H1 (cell line): Measurements from ENCODE around the gene POLR3A. TPM values are rescaled to one million over a fixed set of nuclear protein-coding genes. Genes with fewer than 3 reads are reported as not detected.

Experiments
- CTCF ChIA-PET: fragments of 300-600 bp; sonication (Branson Sonifier 250); formaldehyde crosslinking; loops from one replicate; lab custom pipeline; 2021; ENCODE audit not compliant: partially characterized antibody; lab: Charles Lee
- POLR2A ChIA-PET: fragments of 300-600 bp; sonication (Branson Sonifier 250); formaldehyde crosslinking; loops from one replicate; lab custom pipeline; 2021; ENCODE audit warnings: inconsistent platforms; ENCODE audit not compliant: partially characterized antibody; lab: Charles Lee
- DNase-seq, 2 experiments: peaks; one replicate each; pipeline versions ENCODE4 v3.0.0 to v3.0.0-alpha.2; 2010 to 2022; ENCODE audit warnings: low spot score in 2 of 2, low read depth in 1 of 2, mixed read lengths in 1 of 2
- FAIRE-seq: peaks from 2 replicates; lab custom pipeline; 2011; peaks lifted over from hg19 to GRCh38; lab: Jason Lieb, UNC
- H2AFZ ChIP-seq: 2 replicates; pipeline ENCODE4 v1.8.1; 2012; ENCODE audit warnings: low read length, inconsistent platforms
- H2AK5ac ChIP-seq: 2 replicates; pipeline ENCODE4 v1.6.1; 2013; ENCODE audit warnings: low read depth, low read length
- H2BK120ac ChIP-seq: replicated peaks from 2 replicates; pipeline ENCODE3; 2013; ENCODE audit warnings: low read depth, low read length, inconsistent platforms
- H2BK12ac ChIP-seq: 2 replicates; pipeline ENCODE4 v1.6.1; 2013; ENCODE audit warnings: low read depth, low read length
- H2BK15ac ChIP-seq: 2 replicates; pipeline ENCODE4 v1.6.1; 2013; ENCODE audit warnings: low read length
- H2BK20ac ChIP-seq: 2 replicates; pipeline ENCODE4 v1.6.1; 2013; ENCODE audit warnings: low read length
- H2BK5ac ChIP-seq: 2 replicates; pipeline ENCODE4 v1.6.1; 2013; ENCODE audit warnings: low read depth, low read length
- H3K14ac ChIP-seq: 2 replicates; pipeline ENCODE4 v1.6.1; 2013; ENCODE audit warnings: inconsistent platforms; ENCODE audit not compliant: insufficient read length
- H3K18ac ChIP-seq: 2 replicates; pipeline ENCODE4 v1.6.1; 2013; ENCODE audit warnings: low read length; ENCODE audit errors: extremely low read depth
- H3K23ac ChIP-seq: 2 replicates; pipeline ENCODE4 v1.6.1; 2013; ENCODE audit warnings: inconsistent platforms; ENCODE audit not compliant: insufficient read length
- H3K23me2 ChIP-seq: 2 replicates; pipeline ENCODE4 v1.6.1; 2013; ENCODE audit warnings: low read depth, low read length
- H3K27ac ChIP-seq: 2 replicates; pipeline ENCODE4 v1.6.1; 2011; ENCODE audit warnings: low read depth, low read length, inconsistent platforms
- H3K27me3 ChIP-seq, 4 experiments: replicated peaks in 1 of 4; 1 replicate in 1 of 4; 2 replicates in 3 of 4; pipeline versions ENCODE4 v1.6.1 to v1.8.1; 2011 to 2013; ENCODE audit warnings: low read length in 3 of 4, mild to moderate bottlenecking in 3 of 4, inconsistent platforms in 2 of 4, mixed read lengths in 2 of 4, moderate library complexity in 1 of 4; ENCODE audit not compliant: control insufficient read depth in 3 of 4, insufficient read depth in 3 of 4; ENCODE audit errors: extremely low read depth in 1 of 4
- H3K36me3 ChIP-seq, 4 experiments: 2 replicates each; pipeline versions ENCODE4 v1.6.1 to v1.8.1; 2011 to 2013; ENCODE audit warnings: mild to moderate bottlenecking in 4 of 4, low read length in 3 of 4, moderate library complexity in 2 of 4, control low read depth in 1 of 4, inconsistent platforms in 1 of 4; ENCODE audit not compliant: insufficient read depth in 4 of 4, control insufficient read depth in 2 of 4
- H3K4ac ChIP-seq: replicated peaks from 2 replicates; pipeline ENCODE3; 2013; ENCODE audit warnings: low read length, low read depth, mixed read lengths, inconsistent platforms; ENCODE audit not compliant: insufficient read length
- H3K4me1 ChIP-seq, 4 experiments: replicated peaks in 1 of 4; 1 replicate in 1 of 4; 2 replicates in 3 of 4; pipeline versions ENCODE4 v1.6.1 to v1.8.1; 2011 to 2013; ENCODE audit warnings: low read length in 3 of 4, inconsistent platforms in 2 of 4, mixed read lengths in 1 of 4; ENCODE audit not compliant: insufficient read depth in 4 of 4, control insufficient read depth in 3 of 4
- H3K4me2 ChIP-seq, 2 experiments: 2 replicates each; pipeline versions ENCODE4 v1.6.1 to v1.8.1; 2011 to 2013; ENCODE audit warnings: low read depth in 2 of 2, low read length in 2 of 2, control low read depth in 1 of 2, inconsistent platforms in 1 of 2, mild to moderate bottlenecking in 1 of 2; ENCODE audit not compliant: insufficient read depth in 1 of 2
- H3K4me3 ChIP-seq, 4 experiments: fragments of 200-600, 300-600 bp in 1 of 4; sonication (generic), shearing (Covaris generic), sonication (Bioruptor Twin) in 1 of 4; 2 replicates each; pipeline versions ENCODE4 v1.5.1 to v1.8.1; 2011 to 2016; ENCODE audit warnings: low read length in 4 of 4, low read depth in 3 of 4, control low read depth in 2 of 4, inconsistent platforms in 2 of 4, mild to moderate bottlenecking in 2 of 4, mixed read lengths in 1 of 4, moderate library complexity in 1 of 4; ENCODE audit not compliant: insufficient read depth in 2 of 4; ENCODE audit errors: extremely low read depth in 1 of 4
- H3K56ac ChIP-seq: replicated peaks from 2 replicates; pipeline ENCODE3; 2013; ENCODE audit warnings: low read depth, mild to moderate bottlenecking, mixed read lengths, low read length, inconsistent platforms; ENCODE audit not compliant: insufficient read length
- H3K79me1 ChIP-seq: 2 replicates; pipeline ENCODE4 v1.6.1; 2013; ENCODE audit warnings: low read depth, low read length, control low read depth
- H3K79me2 ChIP-seq, 2 experiments: 2 replicates each; pipeline versions ENCODE4 v1.6.1 to v1.8.1; 2012 to 2013; ENCODE audit warnings: low read length in 2 of 2, mild to moderate bottlenecking in 2 of 2, inconsistent platforms in 1 of 2; ENCODE audit not compliant: insufficient read depth in 2 of 2, control insufficient read depth in 1 of 2
- H3K9ac ChIP-seq, 4 experiments: replicated peaks in 1 of 4; 1 replicate in 1 of 4; 2 replicates in 3 of 4; pipeline versions ENCODE4 v1.6.1 to v1.8.1; 2011 to 2013; ENCODE audit warnings: low read depth in 3 of 4, low read length in 3 of 4, control low read depth in 2 of 4, mild to moderate bottlenecking in 2 of 4, moderate library complexity in 2 of 4, inconsistent platforms in 1 of 4; ENCODE audit errors: extremely low read depth in 1 of 4
- H3K9me3 ChIP-seq, 2 experiments: 2 replicates each; pipeline versions ENCODE4 v1.6.1 to v1.8.1; 2012 to 2013; ENCODE audit warnings: mild to moderate bottlenecking in 2 of 2, moderate library complexity in 2 of 2, control low read depth in 1 of 2, inconsistent platforms in 1 of 2, low read depth in 1 of 2, low read length in 1 of 2, mixed read lengths in 1 of 2; ENCODE audit not compliant: insufficient read depth in 2 of 2
- H4K20me1 ChIP-seq, 2 experiments: replicated peaks in 1 of 2; 2 replicates each; pipeline versions ENCODE3 to v1.8.1; 2011 to 2013; ENCODE audit warnings: inconsistent platforms in 2 of 2, low read length in 2 of 2, mild to moderate bottlenecking in 1 of 2; ENCODE audit not compliant: insufficient read depth in 2 of 2, control insufficient read depth in 1 of 2
- H4K5ac ChIP-seq: 2 replicates; pipeline ENCODE4 v1.6.1; 2013; ENCODE audit warnings: low read length, low read depth, mixed read lengths, inconsistent platforms; ENCODE audit not compliant: insufficient read length
- H4K8ac ChIP-seq: 2 replicates; pipeline ENCODE4 v1.8.0; 2013; ENCODE audit warnings: mild to moderate bottlenecking, moderate library complexity, low read length, inconsistent platforms; ENCODE audit not compliant: insufficient read depth; ENCODE audit errors: extremely low read depth
- H4K91ac ChIP-seq: replicated peaks from 2 replicates; pipeline ENCODE3; 2013; ENCODE audit warnings: low read length, mixed read lengths, inconsistent platforms; ENCODE audit not compliant: insufficient read length
- TAF7 ChIP-seq: optimal IDR thresholded peaks from 2 replicates; pipeline ENCODE3; 2011; ENCODE audit warnings: low read depth, mild to moderate bottlenecking, inconsistent platforms, low read length, moderate library complexity, borderline replicate concordance
- TBP ChIP-seq: IDR thresholded peaks from 2 replicates; pipeline ENCODE4 v1.6.1; 2011; ENCODE audit warnings: low read depth, low read length, improper control_type of control experiment
- WGBS, 2 experiments: shearing (Covaris generic) in 1 of 2; methylation state at CpG; one replicate each; pipeline versions ENCODE4 v1.1.6 to v1.1.7; 2013 to 2015; ENCODE audit warnings: low lambda C conversion rate in 2 of 2, mixed read lengths in 2 of 2, inconsistent platforms in 1 of 2, low coverage in 1 of 2, missing lambda C conversion rate in 1 of 2; ENCODE audit not compliant: insufficient replicate concordance in 2 of 2, insufficient coverage in 1 of 2, insufficient read length in 1 of 2; ENCODE audit errors: extremely low coverage in 1 of 2, missing lambda C conversion rate in 1 of 2; 5-methylcytosine and 5-hydroxymethylcytosine counted together
- polyA plus RNA-seq, 7 experiments: library from polyadenylated mRNA; depleted of rRNA in 3 of 7; stranded (reverse) in 5 of 7; unstranded in 2 of 7; fragments of >200 nt in 5 of 7; fragments of 200-250 nt in 2 of 7; gene quantifications; 1 replicate in 5 of 7; 2 replicates in 1 of 7; 4 replicates in 1 of 7; pipeline versions ENCODE4 v1.2.1 to v1.2.3, GENCODE V29; 2011 to 2013; ENCODE audit warnings: missing spikeins in 2 of 7, mixed read lengths in 2 of 7
- total RNA-seq: library from RNA; stranded (reverse); fragmentation: NEBNext Ultra II Directional; extraction: Animal tissue kit (Norgen Biotek cat#: 25700); gene quantifications from 2 replicates; pipeline ENCODE4 v1.2.1, GENCODE V29; 2021

POLR3A gene
- total and polyA plus RNA-seq, 2 of the 8 experiments (the other 6 are each of a cell fraction or from before 2014, with no cell fraction given): 11.3 to 38.6 TPM

DNA sequence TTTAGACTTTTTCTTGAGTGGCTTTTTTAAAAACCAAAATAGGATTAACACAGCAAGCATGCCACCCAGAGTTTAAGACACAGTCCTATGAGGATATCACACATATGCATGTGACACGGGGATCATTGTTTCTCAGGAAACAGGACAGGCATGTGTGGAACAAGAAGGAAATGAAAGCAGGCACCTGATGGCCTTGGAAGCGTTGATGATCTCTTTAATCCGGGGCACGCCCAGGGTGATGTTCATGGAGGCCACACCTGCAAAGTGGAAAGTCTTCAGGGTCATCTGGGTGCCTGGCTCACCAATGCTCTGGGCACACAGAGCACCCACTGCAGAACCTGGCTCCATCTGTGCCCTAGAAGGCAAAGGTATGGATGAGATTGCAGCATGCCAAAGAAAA lies 44.3 kb downstream of the POLR3A start:
- peaks cover 59 to 94% (median 84%) of the 10 kb centered on the region in 4 experiments for H3K36me3 ChIP-seq
- H3K4me1 ChIP-seq: no peaks in the 10 kb centered on the region
- H3K18ac ChIP-seq: no peak overlapping the region
- POLR2A ChIA-PET: no interaction called here
- H4K91ac ChIP-seq: no peak overlapping the region
- H2BK120ac ChIP-seq: no peak overlapping the region
- H2BK15ac ChIP-seq: no peak overlapping the region
- 94% methylated on average over 4 of the region's 4 CpGs; no CpG with 5 or more reads in 1 of the 2 experiments for WGBS, 2 experiments
- no peak overlapping the region for H2BK5ac ChIP-seq
- no peak overlapping the region for H3K4me2 ChIP-seq
- H3K23ac ChIP-seq: no peak overlapping the region
- no peak overlapping the region for H2BK20ac ChIP-seq
- no peaks in the 10 kb centered on the region for H3K9me3 ChIP-seq
- H3K4ac ChIP-seq: no peak overlapping the region
- H3K4me3 ChIP-seq: no peak overlapping the region
- no peak overlapping the region for H2AFZ ChIP-seq
- no peak for TF ChIP-seq TAF7
- no peak for TF ChIP-seq TBP
- TF ChIP-seq, all 59 proteins: peak for 0
- H2AK5ac ChIP-seq: no peak overlapping the region
- CTCF ChIA-PET: no interaction called here
- no peak overlapping the region for H3K9ac ChIP-seq
- H3K23me2 ChIP-seq: no peaks in the 10 kb centered on the region
- no peak overlapping the region for H2BK12ac ChIP-seq
- DNase-seq: no peak
- H3K79me2 ChIP-seq: no peaks in the 10 kb centered on the region
- no peak for FAIRE-seq
- no peaks in the 10 kb centered on the region; the same call in 1 of the 2 replicates for H3K79me1 ChIP-seq
- peaks cover 0 to 2% of the 10 kb centered on the region in 2 experiments for H4K20me1 ChIP-seq
- H3K56ac ChIP-seq: no peak overlapping the region
- no peak overlapping the region for H4K5ac ChIP-seq
- no peaks in the 10 kb centered on the region for H3K27me3 ChIP-seq
- H4K8ac ChIP-seq: no peak overlapping the region
- no peak overlapping the region for H3K27ac ChIP-seq
- H3K14ac ChIP-seq: no peak overlapping the region
